GM12891 (cell line): ENCODE data around the gene LYZL4.

Experiments used
- POLR2A ChIP-seq: IDR thresholded peaks from 2 replicates; pipeline ENCODE4 v1.6.1; 2011; ENCODE audit warnings: low read depth, low read length, control low read depth
- POU2F2 ChIP-seq: IDR thresholded peaks from 2 replicates; pipeline ENCODE4 v1.6.1; 2011; ENCODE audit warnings: low read depth, mild to moderate bottlenecking, control low read depth, low read length, moderate library complexity

- TF ChIP-seq POLR2A (no peak), POU2F2 (no peak)
These were observed 42.5 kb downstream of the LYZL4 start for GRCh38 chr3:42367903-42368302.
